Endothelial cell of umbilical vein (primary cell): Measurements from ENCODE around the gene CYTH1. TPM values are rescaled to one million over a fixed set of nuclear protein-coding genes. Genes with fewer than 3 reads are reported as not detected.

Experiments
- BruUV-seq: library from RNA; stranded (reverse); fragments of 400-500 nt; replicated peaks from 2 replicates; lab custom pipeline; 2021; lab: Mats Ljungman, UMichigan
- CTCF ChIA-PET: fragments of 300-600, 350-600 bp; sonication (Branson Sonifier 250); formaldehyde crosslinking; loops from one replicate; lab custom pipeline; 2021; ENCODE audit warnings: antibody characterized with exemption, inconsistent platforms; lab: Charles Lee
- POLR2A ChIA-PET: fragments of 300-600, 350-600 bp; sonication (Branson Sonifier 250); formaldehyde crosslinking; loops from one replicate; lab custom pipeline; 2021; ENCODE audit warnings: antibody characterized with exemption, inconsistent platforms; lab: Charles Lee
- DNase-seq: peaks from one replicate; pipeline ENCODE4 v3.0.0-alpha.2; 2011; ENCODE audit warnings: low read depth, low spot score
- FAIRE-seq: peaks from 2 replicates; lab custom pipeline; 2011; peaks lifted over from hg19 to GRCh38; lab: Jason Lieb, UNC
- H2AFZ ChIP-seq: 2 replicates; pipeline ENCODE4 v1.6.0; 2012; ENCODE audit warnings: low read depth, low read length, control low read depth, inconsistent platforms
- H3K27ac ChIP-seq: 2 replicates; pipeline ENCODE4 v1.5.1; 2011; ENCODE audit warnings: low read depth, mild to moderate bottlenecking, control low read depth, low read length, moderate library complexity; ENCODE audit not compliant: insufficient read depth
- H3K27me3 ChIP-seq, 2 experiments: 2 replicates each; pipeline versions ENCODE4 v1.6.0 to v1.6.1; 2011; ENCODE audit warnings: low read length in 2 of 2, mixed read lengths in 1 of 2; ENCODE audit not compliant: control insufficient read depth in 2 of 2, insufficient read depth in 2 of 2
- H3K36me3 ChIP-seq, 2 experiments: 2 replicates in 1 of 2; 3 replicates in 1 of 2; pipeline ENCODE4 v1.5.1; 2011; ENCODE audit warnings: low read length in 2 of 2, mild to moderate bottlenecking in 1 of 2, moderate library complexity in 1 of 2; ENCODE audit not compliant: control insufficient read depth in 2 of 2, insufficient read depth in 2 of 2; ENCODE audit errors: extremely low read depth in 1 of 2
- H3K4me1 ChIP-seq: 3 replicates; pipeline ENCODE4 v1.5.1; 2011; ENCODE audit warnings: mild to moderate bottlenecking, low read length; ENCODE audit not compliant: control insufficient read depth, insufficient read depth; ENCODE audit errors: extremely low read depth
- H3K4me2 ChIP-seq: 2 replicates; pipeline ENCODE4 v1.6.1; 2011; ENCODE audit warnings: low read length, control low read depth, mixed read lengths; ENCODE audit not compliant: insufficient read depth
- H3K4me3 ChIP-seq, 3 experiments: fragments of 200-600 bp in 1 of 3; sonication (generic), shearing (Covaris generic) in 1 of 3; replicated peaks in 1 of 3; 2 replicates each; pipeline ENCODE4 v1.5.1; 2011 to 2016; ENCODE audit warnings: control low read depth in 3 of 3, low read length in 3 of 3, mild to moderate bottlenecking in 2 of 3, inconsistent platforms in 1 of 3, low read depth in 1 of 3, moderate library complexity in 1 of 3; ENCODE audit not compliant: insufficient read depth in 1 of 3
- H3K79me2 ChIP-seq: 2 replicates; pipeline ENCODE4 v1.6.0; 2012; ENCODE audit warnings: low read length, inconsistent platforms; ENCODE audit not compliant: control insufficient read depth, insufficient read depth
- H3K9ac ChIP-seq: replicated peaks from 2 replicates; pipeline ENCODE3; 2011; ENCODE audit warnings: low read length, control low read depth; ENCODE audit not compliant: insufficient read depth; ENCODE audit errors: extremely low read depth
- H3K9me1 ChIP-seq: replicated peaks from 3 replicates; pipeline ENCODE4 v1.6.0; 2011; ENCODE audit warnings: mild to moderate bottlenecking, low read length; ENCODE audit not compliant: control insufficient read depth, insufficient read depth; ENCODE audit errors: extremely low read depth
- H3K9me3 ChIP-seq: replicated peaks from 2 replicates; pipeline ENCODE4 v1.5.1; 2012; ENCODE audit warnings: low read length, inconsistent platforms; ENCODE audit not compliant: control insufficient read depth, insufficient read depth
- H4K20me1 ChIP-seq: replicated peaks from 2 replicates; pipeline ENCODE3; 2011; ENCODE audit warnings: mild to moderate bottlenecking, low read length; ENCODE audit not compliant: control insufficient read depth, insufficient read depth; ENCODE audit errors: extremely low read depth
- CTCF ChIP-seq, 2 donors: IDR thresholded peaks; 1 replicate in 1 of 2; 2 replicates in 1 of 2; pipeline ENCODE4 v1.5.1; 2011; ENCODE audit warnings: low read length in 2 of 2, mild to moderate bottlenecking in 2 of 2, moderate library complexity in 2 of 2, control low read depth in 1 of 2, inconsistent platforms in 1 of 2, low read depth in 1 of 2; ENCODE audit not compliant: insufficient read depth in 1 of 2; ENCODE audit errors: extremely low read depth in 1 of 2
- EZH2 ChIP-seq: IDR thresholded peaks from 2 replicates; pipeline ENCODE4 v1.6.1; 2012; ENCODE audit warnings: borderline replicate concordance, low read depth, mild to moderate bottlenecking, moderate library complexity, low read length, inconsistent platforms; ENCODE audit not compliant: severe bottlenecking
- FOS ChIP-seq: IDR thresholded peaks from 2 replicates; pipeline ENCODE4 v1.6.1; 2011; ENCODE audit warnings: mild to moderate bottlenecking, low read length, moderate library complexity, borderline replicate concordance; ENCODE audit not compliant: insufficient read depth
- GATA2 ChIP-seq: IDR thresholded peaks from 2 replicates; pipeline ENCODE4 v1.7.0; 2011; ENCODE audit warnings: low read depth, mild to moderate bottlenecking, moderate library complexity, mixed read lengths, low read length; ENCODE audit not compliant: insufficient read length, insufficient read depth
- JUN ChIP-seq: IDR thresholded peaks from 2 replicates; pipeline ENCODE4 v1.6.1; 2011; ENCODE audit warnings: borderline replicate concordance, low read depth; ENCODE audit not compliant: insufficient read length, insufficient read depth
- MAX ChIP-seq: IDR thresholded peaks from 2 replicates; pipeline ENCODE4 v1.6.1; 2011; ENCODE audit not compliant: insufficient read depth, insufficient read length
- MYC ChIP-seq: IDR thresholded peaks from one replicate; pipeline ENCODE4 v1.6.1; 2011; ENCODE audit warnings: mild to moderate bottlenecking, low read depth, low read length
- POLR2A ChIP-seq: IDR thresholded peaks from 2 replicates; pipeline ENCODE4 v1.6.1; 2012; ENCODE audit warnings: low read depth, mild to moderate bottlenecking, control low read depth, low read length
- POLR2AphosphoS5 ChIP-seq: IDR thresholded peaks from 2 replicates; pipeline ENCODE4 v1.6.1; 2012; ENCODE audit warnings: low read depth, mild to moderate bottlenecking, control low read depth, low read length, moderate library complexity; ENCODE audit not compliant: insufficient read depth
- dilution Hi-C: fragments of 300-500 bp; cut with MboI; formaldehyde crosslinking; loops from one replicate; pipeline ENCODE4 v1.15.0; 2019; ENCODE audit warnings: low sequenced_read_pairs; ENCODE audit not compliant: extremely low pct_ligation_motif_present
- intact Hi-C: fragments of 100-400 bp; cut with micrococcal nuclease; formaldehyde crosslinking; loops from one replicate; pipeline ENCODE4 v1.10.0; 2022
- polyA plus RNA-seq, 4 experiments: library from polyadenylated mRNA; depleted of rRNA in 3 of 4; stranded (reverse) in 3 of 4; unstranded in 1 of 4; fragments of >200 nt; gene quantifications; 2 replicates each; pipeline versions ENCODE4 v1.2.1 to v1.2.3, GENCODE V29; 2011 to 2012; ENCODE audit warnings: missing spikeins in 1 of 4
- total RNA-seq: library from RNA; stranded (reverse); gene quantifications from 2 replicates; pipeline ENCODE4 v1.2.3, GENCODE V29; 2021

Gene CYTH1
- total and polyA plus RNA-seq, 2 donors (not counting 3 experiments of a cell fraction or from before 2014, with no cell fraction given), result 35.9 to 49.9 TPM

GRCh38 chr17:78798695-78799559 lies 16.9 kb upstream of the CYTH1 start:
- intact Hi-C loops, result loop anchor here (1.0 kb wide), 1 partner anchor 302 kb away; no protein-coding TSS in a partner anchor
- BruUV-seq, result no TSS peak
- H3K9ac ChIP-seq, result no peak overlapping the region

More at GRCh38 chr17:78798695-78799559, 16.9 kb upstream of the CYTH1 start:
- peak; percentile 28 for DNase-seq
- no peak overlapping the region for H3K4me3 ChIP-seq
- CTCF ChIA-PET, result interaction anchor here (0.8 to 3.8 kb wide), 10 partner anchors 9 to 302 kb away, joined by 3 to 29 read pairs (median 3); no protein-coding TSS in a partner anchor
- H3K79me2 ChIP-seq, result no peaks in the 10 kb centered on the region
- H3K4me1 ChIP-seq, result no peaks in the 10 kb centered on the region
- H2AFZ ChIP-seq, result no peak overlapping the region
- peaks cover 9 to 48% of the 10 kb centered on the region in 2 experiments for H3K36me3 ChIP-seq
- no peaks in the 10 kb centered on the region for H3K27me3 ChIP-seq
- no peak overlapping the region for H3K27ac ChIP-seq
- FAIRE-seq, result peak; percentile 67
- no peak overlapping the region for H3K4me2 ChIP-seq
- dilution Hi-C loops, result no loop called here
- TF ChIP-seq JUN, result no peak
- peak; percentile 38 to 41 for TF ChIP-seq CTCF (IDR thresholded peaks at IDR 0.05; ENCODE audit: extremely low read depth in 1 of 2, insufficient read depth in 1 of 2, low read depth in 1 of 2, low read length in 2 of 2)
- TF ChIP-seq POLR2AphosphoS5, result no peak
- no peak for TF ChIP-seq POLR2A
- TF ChIP-seq FOS, result no peak
- TF ChIP-seq GATA2, result no peak
- no peak for TF ChIP-seq EZH2
- no peak for TF ChIP-seq MYC
- TF ChIP-seq MAX, result no peak
- no peaks in the 10 kb centered on the region for H3K9me3 ChIP-seq
- H4K20me1 ChIP-seq, result no peaks in the 10 kb centered on the region
- H3K9me1 ChIP-seq, result no peaks in the 10 kb centered on the region
- POLR2A ChIA-PET, result no interaction called here
